Measurements from ENCODE around the gene FBXL4. TPM values are rescaled to one million over a fixed set of nuclear protein-coding genes. Genes with fewer than 3 reads are reported as not detected.

FBXL4 gene
- total RNA-seq, 4 donors from 2014 or later = 14.5 to 26.7 (median 18.3) TPM

DNA sequence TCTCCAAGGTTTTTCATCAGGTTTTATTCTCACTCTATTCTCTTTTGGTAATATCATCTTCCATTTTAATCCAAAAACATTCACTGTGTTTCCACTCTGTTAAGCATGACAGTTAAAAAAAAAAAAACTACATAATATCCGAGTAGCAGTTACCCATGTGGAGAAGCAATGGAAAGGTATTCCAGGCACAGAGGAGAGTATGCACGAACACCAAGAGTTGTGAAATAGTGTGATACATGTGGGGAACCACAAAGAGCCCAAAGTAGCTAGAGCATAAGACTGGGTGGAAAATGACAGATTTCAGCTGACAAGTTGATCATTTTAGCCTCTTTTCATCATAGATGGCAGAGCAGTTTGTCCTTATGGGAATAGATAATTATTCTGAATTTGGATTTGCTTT is 19.9 kb upstream of the FBXL4 start:
- TF ChIP-seq POLR2A (IDR thresholded peaks at IDR 0.05) (no peak), EP300 (IDR thresholded peaks at IDR 0.05) (no peak), POLR2AphosphoS5 (IDR thresholded peaks at IDR 0.05) (no peak), CTCF (IDR thresholded peaks at IDR 0.05) (no peak)
- 86% methylated on average over 2 of the region's 2 CpGs for WGBS
- H3K36me3 ChIP-seq = no peaks in the 10 kb centered on the region
- H3K27ac ChIP-seq = no peak overlapping the region
- no peak for DNase-seq (ENCODE audit: low spot score in 2 of 2)
- no peak overlapping the region for H3K4me3 ChIP-seq
- peaks cover 7% of the 10 kb centered on the region for H3K27me3 ChIP-seq
- H3K9me3 ChIP-seq = no peaks in the 10 kb centered on the region
- H3K4me1 ChIP-seq = no peaks in the 10 kb centered on the region

DNA sequence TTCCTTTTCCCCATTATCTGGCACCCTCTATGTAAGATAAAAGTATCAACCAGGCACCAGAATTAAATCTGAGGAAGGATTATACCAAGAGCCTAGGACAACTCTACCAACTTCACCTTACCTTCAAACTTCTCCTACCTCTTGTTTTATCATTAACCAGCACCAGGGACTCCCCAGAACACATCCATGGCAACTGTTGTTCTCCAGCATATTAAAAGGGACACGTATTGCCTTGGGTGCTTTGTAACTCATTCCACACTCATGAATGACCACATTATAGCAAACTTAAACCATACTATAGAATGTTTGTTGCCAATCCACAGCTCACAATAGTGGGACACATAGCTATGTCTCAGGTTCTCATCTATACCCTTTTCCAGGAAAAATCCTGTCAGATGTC is 11.9 kb upstream of the FBXL4 start:
- WGBS = 76% methylated on average over 1 of the region's 1 CpG
- H3K4me3 ChIP-seq = no peak overlapping the region
- no peak for DNase-seq (ENCODE audit: low spot score in 2 of 2)
- H3K4me1 ChIP-seq = no peaks in the 10 kb centered on the region
- H3K9me3 ChIP-seq = no peaks in the 10 kb centered on the region
- H3K36me3 ChIP-seq = no peaks in the 10 kb centered on the region
- H3K27me3 ChIP-seq = peaks cover 7% of the 10 kb centered on the region
- H3K27ac ChIP-seq = no peak overlapping the region
- TF ChIP-seq POLR2AphosphoS5 (IDR thresholded peaks at IDR 0.05) (no peak), CTCF (IDR thresholded peaks at IDR 0.05) (no peak), POLR2A (IDR thresholded peaks at IDR 0.05) (no peak), EP300 (IDR thresholded peaks at IDR 0.05) (no peak)

DNA sequence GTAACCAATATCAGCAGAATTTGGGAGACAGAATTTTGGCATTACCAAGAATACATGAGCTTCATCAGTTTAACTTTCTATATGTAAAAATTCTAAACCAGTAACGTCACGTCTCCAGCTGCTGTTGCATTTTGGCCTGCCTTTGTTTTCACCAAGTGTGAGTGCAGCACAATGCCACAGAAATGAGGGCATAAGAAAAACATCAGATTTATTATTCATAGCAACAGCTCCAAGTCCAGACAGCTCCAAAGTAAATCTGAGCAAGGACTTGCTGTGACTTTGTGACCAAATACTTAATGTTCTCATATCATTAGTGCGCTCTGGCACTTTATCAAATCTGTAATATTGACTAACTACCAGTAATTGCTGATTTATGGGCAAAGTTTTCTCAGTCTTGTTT is 11.0 kb upstream of the FBXL4 start:
- WGBS = 80% methylated on average over 3 of the region's 3 CpGs
- no peaks in the 10 kb centered on the region for H3K4me1 ChIP-seq
- H3K27ac ChIP-seq = no peak overlapping the region
- no peaks in the 10 kb centered on the region for H3K36me3 ChIP-seq
- no peaks in the 10 kb centered on the region for H3K9me3 ChIP-seq
- DNase-seq (ENCODE audit: low spot score in 2 of 2) = no peak
- H3K4me3 ChIP-seq = no peak overlapping the region
- TF ChIP-seq POLR2AphosphoS5 (IDR thresholded peaks at IDR 0.05) = no peak
- no peak for TF ChIP-seq CTCF (IDR thresholded peaks at IDR 0.05)
- TF ChIP-seq POLR2A (IDR thresholded peaks at IDR 0.05) = no peak
- TF ChIP-seq EP300 (IDR thresholded peaks at IDR 0.05) = no peak
- H3K27me3 ChIP-seq = no peaks in the 10 kb centered on the region

DNA sequence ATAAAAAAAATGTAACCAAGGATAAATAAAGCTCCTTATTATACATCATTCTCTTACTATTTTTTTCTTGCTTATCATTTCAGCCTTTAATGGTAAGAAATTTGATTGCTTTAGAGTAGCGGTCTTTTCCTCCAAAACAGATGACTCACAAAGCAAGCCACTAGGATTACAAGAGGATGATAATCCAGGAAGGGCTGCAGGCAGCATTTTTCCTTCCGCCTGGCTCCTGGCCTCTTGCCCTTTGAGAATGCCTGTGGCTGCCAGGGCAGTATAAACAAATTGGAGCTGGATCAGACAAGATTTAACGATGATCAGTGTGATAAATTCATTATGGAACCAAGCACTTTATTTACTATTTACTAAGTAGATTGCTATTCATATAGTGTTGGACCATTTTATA is 9.7 kb upstream of the FBXL4 start:
- H3K4me1 ChIP-seq = no peaks in the 10 kb centered on the region
- DNase-seq (ENCODE audit: low spot score in 2 of 2) = no peak
- no peaks in the 10 kb centered on the region for H3K27me3 ChIP-seq
- no peak overlapping the region for H3K4me3 ChIP-seq
- no peaks in the 10 kb centered on the region for H3K9me3 ChIP-seq
- TF ChIP-seq CTCF (IDR thresholded peaks at IDR 0.05) (no peak), POLR2A (IDR thresholded peaks at IDR 0.05) (no peak), POLR2AphosphoS5 (IDR thresholded peaks at IDR 0.05) (no peak), EP300 (IDR thresholded peaks at IDR 0.05) (no peak)
- H3K27ac ChIP-seq = no peak overlapping the region
- H3K36me3 ChIP-seq = no peaks in the 10 kb centered on the region
- 21% methylated on average over 3 of the region's 3 CpGs for WGBS

DNA sequence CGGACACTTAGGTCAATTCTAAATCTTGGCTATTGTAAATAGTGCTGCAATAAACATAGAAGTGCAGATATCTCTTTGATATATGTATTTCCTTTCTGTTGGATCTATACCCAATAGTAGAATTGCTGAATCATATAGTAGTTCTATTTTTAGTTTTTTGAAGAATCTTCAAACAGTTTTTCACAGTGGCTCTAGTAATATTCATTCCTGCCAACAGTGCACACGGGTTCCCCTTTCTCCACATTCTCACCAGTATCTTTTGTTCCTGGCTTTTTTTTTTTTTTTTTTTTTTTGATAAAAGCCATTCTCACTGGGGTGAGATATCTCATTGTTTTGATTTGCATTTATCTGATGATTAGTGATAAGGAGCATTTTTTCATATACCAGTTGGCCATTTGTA is 1.8 kb upstream of the FBXL4 start:
- Histone ChIP-seq H3K27me3 (no peaks in the 10 kb centered on the region), H3K4me3 (no peak overlapping the region), H3K27ac (no peak overlapping the region), H3K36me3 (no peaks in the 10 kb centered on the region), H3K9me3 (no peaks in the 10 kb centered on the region), H3K4me1 (peaks cover 27% of the 10 kb centered on the region)
- DNase-seq (ENCODE audit: low spot score in 2 of 2) = no peak
- TF ChIP-seq CTCF (IDR thresholded peaks at IDR 0.05) (no peak), EP300 (IDR thresholded peaks at IDR 0.05) (no peak), POLR2AphosphoS5 (IDR thresholded peaks at IDR 0.05) (no peak), POLR2A (IDR thresholded peaks at IDR 0.05) (no peak)
- 68% methylated on average over 2 of the region's 2 CpGs for WGBS
